CD8-positive, alpha-beta memory T cell (primary cell): ENCODE results near the gene MUCL3. TPM values are rescaled to one million over a fixed set of nuclear protein-coding genes. Genes with fewer than 3 reads are reported as not detected.
"Not testable (repeated sequence)": the region's sequence is repeated elsewhere in the genome, so short reads cannot be mapped to it uniquely, and the experiment has no call there.

Experiments used
- CTCF ChIA-PET: fragments of 350-600 bp; sonication (Branson Sonifier 250); formaldehyde crosslinking; loops from one replicate; lab custom pipeline; 2021; ENCODE audit warnings: antibody characterized with exemption; lab: Charles Lee
- POLR2A ChIA-PET: fragments of 350-600 bp; sonication (Branson Sonifier 250); formaldehyde crosslinking; loops from one replicate; lab custom pipeline; 2021; ENCODE audit warnings: antibody characterized with exemption; lab: Charles Lee
- DNase-seq, 5 donors: peaks; one replicate each; pipeline versions ENCODE4 v3.0.0 to v3.0.0-alpha.2; 2020 to 2022; ENCODE audit warnings: mixed read lengths in 1 of 5
- H3K27ac ChIP-seq: one replicate; pipeline ENCODE4 v1.7.0; 2013; ENCODE audit warnings: low read depth, mild to moderate bottlenecking, low read length, moderate library complexity
- H3K27me3 ChIP-seq: 2 replicates; pipeline ENCODE4 v1.7.0; 2013; ENCODE audit warnings: low read length, mild to moderate bottlenecking; ENCODE audit not compliant: insufficient read depth, poor library complexity, severe bottlenecking
- H3K36me3 ChIP-seq: 2 replicates; pipeline ENCODE4 v1.7.0; 2013; ENCODE audit warnings: mild to moderate bottlenecking, low read length, moderate library complexity; ENCODE audit not compliant: insufficient read depth
- H3K4me1 ChIP-seq: 2 replicates; pipeline ENCODE4 v1.7.0; 2013; ENCODE audit warnings: mild to moderate bottlenecking, low read length, moderate library complexity; ENCODE audit not compliant: insufficient read depth
- H3K4me3 ChIP-seq: 2 replicates; pipeline ENCODE4 v1.7.0; 2013; ENCODE audit warnings: mild to moderate bottlenecking, low read length
- H3K9me3 ChIP-seq: 2 replicates; pipeline ENCODE4 v1.7.0; 2013; ENCODE audit warnings: mild to moderate bottlenecking, low read length
- H3K27ac Mint-ChIP-seq, 8 donors: one replicate each; pipeline ENCODE4 v1.8.0; 2020 to 2021; ENCODE audit warnings: mixed read lengths in 8 of 8, mild to moderate bottlenecking in 6 of 8, inconsistent platforms in 3 of 8, moderate library complexity in 3 of 8
- H3K27me3 Mint-ChIP-seq, 2 donors: one replicate each; pipeline ENCODE4 v1.8.0; 2020 to 2021; ENCODE audit warnings: mixed read lengths in 2 of 2, mild to moderate bottlenecking in 1 of 2, moderate library complexity in 1 of 2
- H3K36me3 Mint-ChIP-seq, 3 donors: one replicate each; pipeline ENCODE4 v1.8.0; 2020 to 2021; ENCODE audit warnings: mixed read lengths in 3 of 3, inconsistent platforms in 1 of 3, mild to moderate bottlenecking in 1 of 3
- H3K4me1 Mint-ChIP-seq, 3 donors: one replicate each; pipeline ENCODE4 v1.8.0; 2020 to 2021; ENCODE audit warnings: mixed read lengths in 3 of 3, inconsistent platforms in 1 of 3, mild to moderate bottlenecking in 1 of 3
- H3K4me3 Mint-ChIP-seq, 7 donors: one replicate each; pipeline ENCODE4 v1.8.0; 2020 to 2021; ENCODE audit warnings: mixed read lengths in 7 of 7, mild to moderate bottlenecking in 6 of 7, moderate library complexity in 4 of 7, inconsistent platforms in 2 of 7
- H3K9me3 Mint-ChIP-seq, 5 donors: one replicate each; pipeline ENCODE4 v1.8.0; 2020 to 2022; ENCODE audit warnings: mixed read lengths in 5 of 5, mild to moderate bottlenecking in 3 of 5, moderate library complexity in 2 of 5, inconsistent platforms in 1 of 5
- polyA plus RNA-seq: library from polyadenylated mRNA; unstranded; fragments of 300-500 nt; fragmentation: Illumina TruSeq; gene quantifications from one replicate; pipeline ENCODE4 v1.2.3, GENCODE V29; 2021
- total RNA-seq, 2 experiments: library from RNA; stranded (reverse); gene quantifications; one replicate each; pipeline ENCODE4 v1.2.3, GENCODE V29; 2021

Gene MUCL3
- total and polyA plus RNA-seq, 3 experiments from 2014 or later, result not detected

DNA sequence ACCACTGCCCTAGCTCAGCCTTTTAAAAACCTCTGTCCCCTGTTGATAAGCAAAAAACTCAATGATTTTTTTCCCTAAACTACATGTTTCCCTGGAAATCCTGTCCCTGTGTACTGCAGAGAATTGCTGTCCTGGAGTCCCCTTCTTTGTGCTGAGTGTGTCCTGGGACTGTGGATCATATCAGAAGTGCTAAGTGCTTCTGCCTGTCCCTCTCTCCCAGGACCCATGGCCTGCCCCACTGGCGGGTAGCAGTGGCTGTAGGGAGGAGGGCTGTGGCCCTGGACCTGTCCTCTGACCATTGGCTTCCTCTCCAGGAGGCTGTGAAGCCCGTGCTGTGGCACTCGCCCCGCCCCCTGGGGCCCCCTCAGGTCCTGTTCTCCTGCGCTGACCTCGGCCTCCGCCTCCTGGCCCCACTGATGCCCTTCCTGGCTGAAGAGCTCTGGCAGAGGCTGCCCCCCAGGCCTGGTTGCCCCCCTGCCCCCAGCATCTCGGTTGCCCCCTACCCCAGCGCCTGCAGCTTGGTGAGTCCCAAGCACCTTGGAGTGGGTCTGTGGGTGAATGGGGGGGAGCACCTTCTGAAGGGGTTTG lies 16.6 kb upstream of the MUCL3 start:
- H3K4me3 ChIP-seq, CTCF ChIA-PET, H3K4me3 Mint-ChIP-seq, H3K9me3 ChIP-seq, POLR2A ChIA-PET, H3K27ac ChIP-seq, DNase-seq, H3K27me3 Mint-ChIP-seq, H3K4me1 Mint-ChIP-seq, H3K9me3 Mint-ChIP-seq, H3K4me1 ChIP-seq, H3K27me3 ChIP-seq: not testable (repeated sequence)
- peak overlapping the region in 1 of 8 donors; percentile 92 for H3K27ac Mint-ChIP-seq
- H3K36me3 Mint-ChIP-seq, result peaks cover 14 to 81% (median 17%) of the 10 kb centered on the region in 3 donors
- H3K36me3 ChIP-seq, result peaks cover 14% of the 10 kb centered on the region

DNA sequence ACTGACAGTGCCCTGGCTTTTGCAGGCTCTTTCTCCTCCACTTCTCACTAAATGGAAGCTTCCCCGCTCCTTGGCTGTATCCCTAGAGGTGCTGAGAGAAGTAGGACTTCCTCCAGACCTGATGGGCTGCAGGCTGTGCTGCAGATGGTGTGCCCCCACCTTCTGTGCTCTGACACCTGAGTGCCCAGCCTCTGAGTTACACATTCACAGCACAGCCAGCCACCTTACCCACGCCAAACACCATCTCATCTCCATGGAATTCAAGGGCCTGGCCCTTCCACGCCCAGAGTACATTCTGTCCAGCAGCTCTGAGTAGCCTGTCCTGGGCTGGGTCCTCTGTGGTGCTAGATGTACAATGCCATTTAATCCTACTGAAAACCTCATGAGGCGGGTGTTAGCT lies 14.1 kb upstream of the MUCL3 start:
- Histone ChIP-seq H3K27ac (no peak overlapping the region), H3K4me1 (no peaks in the 10 kb centered on the region), H3K4me3 (no peak overlapping the region), H3K27me3 (no peaks in the 10 kb centered on the region), H3K36me3 (peaks cover 9% of the 10 kb centered on the region), H3K9me3 (no peaks in the 10 kb centered on the region)
- ChIA-PET POLR2A (no interaction called here), CTCF (interaction anchor here (1.1 kb wide), 1 partner anchor 9 kb away, joined by 5 read pairs; no protein-coding TSS in a partner anchor)
- Mint-ChIP-seq H3K27ac (peak overlapping the region in 2 of 8 donors; percentile 7 to 17), H3K27me3 (no peaks in the 10 kb centered on the region), H3K4me1 (no peaks in the 10 kb centered on the region), H3K4me3 (no peak overlapping the region), H3K9me3 (peaks cover 0 to 7% (median 0%) of the 10 kb centered on the region in 5 donors), H3K36me3 (peaks cover 8 to 57% (median 17%) of the 10 kb centered on the region in 3 donors)
- no peak for DNase-seq

DNA sequence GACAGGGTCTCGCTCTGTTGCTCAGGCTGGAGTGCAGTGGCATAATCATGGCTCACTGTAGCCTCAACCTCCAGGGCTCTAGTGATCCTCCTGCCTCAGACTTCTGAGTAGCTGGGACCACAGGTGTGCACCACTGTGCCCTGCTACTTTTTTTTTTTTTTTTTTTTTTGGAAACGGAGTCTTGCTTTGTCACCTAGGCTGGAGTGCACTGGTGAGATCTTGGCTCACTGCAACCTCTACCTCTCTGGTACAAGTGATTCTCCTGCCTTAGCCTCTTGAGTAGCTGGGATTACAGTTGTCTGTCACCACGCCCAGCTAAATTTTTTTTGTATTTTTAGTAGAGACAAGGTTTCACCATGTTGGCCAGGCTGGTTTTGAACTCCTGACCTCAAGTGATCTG lies 13.7 kb upstream of the MUCL3 start:
- H3K4me1 Mint-ChIP-seq, H3K9me3 Mint-ChIP-seq, DNase-seq, H3K27me3 Mint-ChIP-seq, H3K9me3 ChIP-seq, H3K27ac ChIP-seq, H3K4me3 Mint-ChIP-seq, H3K27me3 ChIP-seq, POLR2A ChIA-PET, H3K4me3 ChIP-seq, H3K4me1 ChIP-seq, H3K27ac Mint-ChIP-seq, H3K36me3 ChIP-seq: not testable (repeated sequence)
- CTCF ChIA-PET, result interaction anchor here (1.1 kb wide), 1 partner anchor 9 kb away, joined by 5 read pairs; no protein-coding TSS in a partner anchor
- peaks cover 8 to 53% (median 17%) of the 10 kb centered on the region in 3 donors for H3K36me3 Mint-ChIP-seq

GRCh38 chr6:30928677-30929076 lies 12.1 kb upstream of the MUCL3 start:
- no peak overlapping the region for H3K27ac ChIP-seq
- Mint-ChIP-seq H3K4me3 (no peak overlapping the region), H3K27ac (peak overlapping the region in 1 of 8 donors; percentile 86), H3K9me3 (peaks cover 0 to 7% (median 0%) of the 10 kb centered on the region in 5 donors), H3K4me1 (no peaks in the 10 kb centered on the region), H3K27me3 (no peaks in the 10 kb centered on the region), H3K36me3 (peaks cover 4 to 37% (median 17%) of the 10 kb centered on the region in 3 donors)
- no peaks in the 10 kb centered on the region for H3K27me3 ChIP-seq
- no peak for DNase-seq
- peaks cover 9% of the 10 kb centered on the region for H3K36me3 ChIP-seq
- H3K4me3 ChIP-seq, result no peak overlapping the region
- H3K9me3 ChIP-seq, result no peaks in the 10 kb centered on the region
- CTCF ChIA-PET, result interaction anchor here (1.3 kb wide), 1 partner anchor 18 kb away, joined by 3 read pairs; no protein-coding TSS in a partner anchor
- POLR2A ChIA-PET, result no interaction called here
- no peaks in the 10 kb centered on the region for H3K4me1 ChIP-seq

DNA sequence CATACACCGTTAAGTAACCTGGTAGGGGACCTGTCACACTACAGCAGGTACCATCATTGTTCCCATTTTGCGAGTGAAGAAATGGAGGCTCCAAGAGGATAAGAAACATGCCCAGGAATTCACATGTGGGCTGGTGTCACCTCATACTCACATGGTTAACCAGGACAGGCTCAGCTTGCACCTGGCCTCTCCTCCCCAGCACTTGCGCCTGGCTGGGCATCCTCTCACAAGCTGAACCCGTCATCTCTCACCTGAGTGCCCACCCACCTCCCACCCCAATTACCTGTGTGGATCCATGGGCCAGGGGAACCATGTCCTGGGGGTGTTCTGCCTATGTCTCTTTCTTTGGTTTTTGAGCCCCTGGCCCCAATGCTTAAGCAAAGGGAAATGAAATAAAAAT lies 10.3 kb upstream of the MUCL3 start:
- no peak overlapping the region for H3K4me3 ChIP-seq
- H3K27me3 ChIP-seq, result no peaks in the 10 kb centered on the region
- POLR2A ChIA-PET, result no interaction called here
- H3K9me3 ChIP-seq, result no peaks in the 10 kb centered on the region
- H3K4me1 Mint-ChIP-seq, result no peaks in the 10 kb centered on the region
- peaks cover 0 to 7% (median 0%) of the 10 kb centered on the region in 5 donors for H3K9me3 Mint-ChIP-seq
- H3K36me3 Mint-ChIP-seq, result peaks cover 4 to 21% (median 17%) of the 10 kb centered on the region in 3 donors
- DNase-seq, result no peak
- no peak overlapping the region for H3K27ac ChIP-seq
- H3K27ac Mint-ChIP-seq, result peak overlapping the region in 1 of 8 donors; percentile 8
- no peaks in the 10 kb centered on the region for H3K27me3 Mint-ChIP-seq
- CTCF ChIA-PET, result no interaction called here
- H3K36me3 ChIP-seq, result peaks cover 9% of the 10 kb centered on the region
- no peaks in the 10 kb centered on the region for H3K4me1 ChIP-seq
- no peak overlapping the region for H3K4me3 Mint-ChIP-seq

- Mint-ChIP-seq H3K4me1 (no peaks in the 10 kb centered on the region), H3K27ac (no peak overlapping the region), H3K27me3 (peaks cover under 1 to 3% of the 10 kb centered on the region in 2 donors), H3K36me3 (peaks cover 4 to 17% (median 15%) of the 10 kb centered on the region in 3 donors), H3K4me3 (no peak overlapping the region), H3K9me3 (peaks cover 0 to 7% (median 0%) of the 10 kb centered on the region in 5 donors)
- no peaks in the 10 kb centered on the region for H3K9me3 ChIP-seq
- POLR2A ChIA-PET, result no interaction called here
- H3K4me1 ChIP-seq, result no peaks in the 10 kb centered on the region
- no peaks in the 10 kb centered on the region for H3K27me3 ChIP-seq
- no peak overlapping the region for H3K27ac ChIP-seq
- H3K36me3 ChIP-seq, result peaks cover 6% of the 10 kb centered on the region
- CTCF ChIA-PET, result no interaction called here
- DNase-seq, result no peak
- no peak overlapping the region for H3K4me3 ChIP-seq
Measured at GRCh38 chr6:30931272-30931671, 9.5 kb upstream of the MUCL3 start.

DNA sequence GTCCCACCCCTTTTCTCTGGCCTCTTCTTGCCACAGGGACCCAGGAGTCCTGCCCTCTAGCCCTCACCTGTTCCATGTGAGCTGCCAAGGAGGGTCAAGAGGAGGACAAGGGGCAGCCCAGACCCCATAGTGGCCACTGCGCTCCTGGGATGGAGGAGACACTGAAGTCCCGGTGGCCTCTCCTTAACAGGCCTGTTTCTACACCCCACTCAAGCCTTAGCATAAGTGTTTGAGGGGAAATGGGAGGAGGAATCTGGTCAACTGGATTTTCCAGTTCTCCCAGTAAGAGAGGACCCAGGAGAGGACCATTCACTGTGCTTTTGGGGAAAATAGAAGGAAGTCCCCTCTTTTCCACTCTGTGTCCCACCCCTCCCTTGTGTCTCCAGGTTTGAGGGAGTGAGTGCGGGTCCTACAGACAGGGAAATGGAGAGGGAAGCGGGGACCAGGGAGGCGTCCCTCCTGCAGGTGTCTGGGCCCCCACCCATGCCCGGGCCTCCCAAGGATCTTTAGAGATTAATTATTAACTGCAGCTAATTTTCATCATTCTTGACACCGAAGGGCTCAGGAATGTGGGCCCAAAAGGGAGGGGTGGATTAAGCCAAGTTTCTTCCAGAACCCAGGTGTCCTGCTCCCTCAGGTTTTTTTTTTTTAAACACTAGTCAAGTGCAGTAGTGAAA lies 8.7 kb upstream of the MUCL3 start, which contains the start of gene SFTA2:
Gene SFTA2, minus strand, starts transcription at position 202 of the 677 bp plus-strand sequence. Its CDS starts 74 bp downstream, at position 128.
- no peak within 1 kb of the TSS for H3K4me3 ChIP-seq
- POLR2A ChIA-PET, result no interaction called here
- no peak within 1 kb of the TSS for H3K4me3 Mint-ChIP-seq
- H3K27me3 ChIP-seq, result no peaks in the 10 kb centered on the region
- no peaks in the 10 kb centered on the region for H3K4me1 ChIP-seq
- H3K36me3 Mint-ChIP-seq, result peaks cover 0 to 12% (median 7%) of the 10 kb centered on the region in 3 donors
- H3K36me3 ChIP-seq, result no peaks in the 10 kb centered on the region
- H3K27ac Mint-ChIP-seq, result no peak within 1 kb of the TSS
- H3K9me3 ChIP-seq, result no peaks in the 10 kb centered on the region
- DNase-seq, result no peak
- peaks cover 3 to 6% of the 10 kb centered on the region in 2 donors for H3K27me3 Mint-ChIP-seq
- peaks cover 0 to 7% (median 0%) of the 10 kb centered on the region in 5 donors for H3K9me3 Mint-ChIP-seq
- CTCF ChIA-PET, result no interaction called here
- no peak within 1 kb of the TSS for H3K27ac ChIP-seq
- H3K4me1 Mint-ChIP-seq, result no peaks in the 10 kb centered on the region

DNA sequence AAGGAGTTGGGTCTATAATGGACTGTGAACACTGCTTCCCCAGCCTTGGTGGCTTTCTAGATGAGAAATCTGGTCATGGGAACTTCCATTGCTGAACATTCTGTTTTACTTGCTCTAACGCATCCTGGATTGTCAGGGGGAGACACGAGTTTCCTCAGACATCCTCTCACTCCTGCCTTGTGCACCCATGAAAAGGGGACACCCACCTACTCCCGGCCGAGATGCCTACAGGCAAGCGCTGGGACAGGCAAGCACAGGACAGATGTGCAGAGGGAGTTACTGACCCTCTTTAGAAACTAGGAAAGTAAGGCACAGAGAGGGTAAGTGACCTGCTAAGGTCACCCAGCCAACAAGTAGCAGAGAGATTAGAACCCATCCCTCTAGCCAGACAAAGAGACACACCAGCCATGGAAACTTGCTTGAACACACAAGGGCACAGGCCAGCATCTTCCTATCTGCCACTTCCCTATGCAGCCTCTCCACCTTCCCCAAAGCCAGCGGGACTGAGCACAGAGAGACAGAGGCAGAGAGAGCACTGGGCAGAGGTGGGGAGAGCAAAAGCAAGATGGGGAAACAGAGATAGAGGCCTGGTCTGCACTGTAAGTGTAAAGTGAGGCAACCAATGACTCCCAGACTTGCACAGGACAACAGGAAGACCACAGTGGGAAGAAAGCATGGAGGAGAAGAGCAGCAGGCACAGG lies 8.0 kb upstream of the MUCL3 start:
- DNase-seq, result no peak
- H3K27ac ChIP-seq, result no peak overlapping the region
- no peaks in the 10 kb centered on the region for H3K36me3 ChIP-seq
- Mint-ChIP-seq H3K27me3 (peaks cover 3 to 9% of the 10 kb centered on the region in 2 donors), H3K36me3 (peaks cover 0 to 10% (median 5%) of the 10 kb centered on the region in 3 donors), H3K4me1 (no peaks in the 10 kb centered on the region), H3K9me3 (peaks cover 0 to 7% (median 0%) of the 10 kb centered on the region in 5 donors), H3K27ac (no peak overlapping the region), H3K4me3 (no peak overlapping the region)
- no peaks in the 10 kb centered on the region for H3K4me1 ChIP-seq
- no peak overlapping the region for H3K4me3 ChIP-seq
- CTCF ChIA-PET, result no interaction called here
- H3K27me3 ChIP-seq, result peaks cover under 1% of the 10 kb centered on the region
- POLR2A ChIA-PET, result no interaction called here
- H3K9me3 ChIP-seq, result no peaks in the 10 kb centered on the region
